HepG2 (cell line): ENCODE results near the gene FHL5. TPM values are rescaled to one million over a fixed set of nuclear protein-coding genes. Genes with fewer than 3 reads are reported as not detected.

Source experiments
- ARNT2 ChIP-seq: sonication (generic); formaldehyde crosslinking; IDR thresholded peaks from 2 replicates; pipeline ENCODE4 v1.8.0; 2022; ENCODE audit warnings: mild to moderate bottlenecking, low read depth, missing genetic modification reagents, moderate library complexity
- CENPBD1 ChIP-seq: sonication (generic); formaldehyde crosslinking; IDR thresholded peaks from 2 replicates; pipeline ENCODE4 v1.8.0; 2022; ENCODE audit warnings: missing genetic modification reagents, low read depth, mild to moderate bottlenecking, borderline replicate concordance
- CREM ChIP-seq, 2 experiments: sonication (generic) in 1 of 2; formaldehyde crosslinking in 1 of 2; IDR thresholded peaks; 2 replicates each; pipeline versions ENCODE4 v1.4.0 to v1.6.1; 2016 to 2020; ENCODE audit warnings: antibody characterized with exemption in 1 of 2, mild to moderate bottlenecking in 1 of 2, missing genetic modification reagents in 1 of 2
- ELF4 ChIP-seq: sonication (generic); formaldehyde crosslinking; IDR thresholded peaks from 2 replicates; pipeline ENCODE4 v1.5.0; 2020; ENCODE audit warnings: missing genetic modification reagents, mild to moderate bottlenecking, moderate library complexity, borderline replicate concordance
- EZH2 ChIP-seq: conservative IDR thresholded peaks from 2 replicates; pipeline ENCODE4 v1.6.1; 2012; ENCODE audit warnings: mild to moderate bottlenecking, low read depth, low read length, moderate library complexity
- FOXA3 ChIP-seq: IDR thresholded peaks from 2 replicates; pipeline ENCODE4 v1.6.1; 2016; ENCODE audit warnings: missing genetic modification reagents, missing compliant biosample characterization
- GLMP ChIP-seq: sonication (generic); formaldehyde crosslinking; IDR thresholded peaks from 2 replicates; pipeline ENCODE4 v1.9.0; 2021; ENCODE audit warnings: missing genetic modification reagents, mild to moderate bottlenecking, borderline replicate concordance
- GMEB1 ChIP-seq: sonication (generic); formaldehyde crosslinking; IDR thresholded peaks from 2 replicates; pipeline ENCODE4 v1.5.1; 2020; ENCODE audit warnings: missing genetic modification reagents, mild to moderate bottlenecking, borderline replicate concordance
- MAFG ChIP-seq: sonication (generic); formaldehyde crosslinking; IDR thresholded peaks from 2 replicates; pipeline ENCODE4 v1.5.1; 2020; ENCODE audit warnings: mild to moderate bottlenecking, missing genetic modification reagents
- PCBP2 ChIP-seq: fragments of 200-400 bp; formaldehyde crosslinking; optimal IDR thresholded peaks from 2 replicates; pipeline ENCODE3; 2018; ENCODE audit warnings: low read length, low read depth; ENCODE audit not compliant: poor library complexity, severe bottlenecking
- PHF5A ChIP-seq: IDR thresholded peaks from one replicate; pipeline ENCODE4 v1.6.1; 2018; ENCODE audit warnings: low read depth, missing genetic modification reagents; ENCODE audit not compliant: unreplicated experiment
- PITX1 ChIP-seq: sonication (generic); formaldehyde crosslinking; IDR thresholded peaks from 2 replicates; pipeline ENCODE4 v1.5.1; 2020; ENCODE audit warnings: mild to moderate bottlenecking, missing genetic modification reagents
- REL ChIP-seq: sonication (generic); formaldehyde crosslinking; conservative IDR thresholded peaks from 2 replicates; pipeline ENCODE4 v1.8.0; 2022; ENCODE audit warnings: mild to moderate bottlenecking, missing genetic modification reagents, moderate library complexity
- SOX5 ChIP-seq: IDR thresholded peaks from 2 replicates; pipeline ENCODE4 v1.6.1; 2016; ENCODE audit warnings: borderline replicate concordance
- ZBTB7A ChIP-seq: sonication (generic); formaldehyde crosslinking; IDR thresholded peaks from 2 replicates; pipeline ENCODE4 v1.8.0; 2022; ENCODE audit warnings: mild to moderate bottlenecking, missing genetic modification reagents
- ZBTB7B ChIP-seq: sonication (generic); formaldehyde crosslinking; IDR thresholded peaks from 2 replicates; pipeline ENCODE4 v1.4.0; 2020; ENCODE audit warnings: missing genetic modification reagents
- ZFP36 ChIP-seq: fragments of 150-350 bp; IDR thresholded peaks from 2 replicates; pipeline ENCODE4 v1.6.1; 2018; ENCODE audit warnings: borderline replicate concordance, low read length, low read depth; ENCODE audit not compliant: partially characterized antibody
- ZNF136 ChIP-seq: sonication (generic); formaldehyde crosslinking; IDR thresholded peaks from 2 replicates; pipeline ENCODE4 v1.8.1; 2022; ENCODE audit warnings: low read depth, mild to moderate bottlenecking, moderate library complexity, missing genetic modification reagents
- ZNF44 ChIP-seq: sonication (generic); formaldehyde crosslinking; IDR thresholded peaks from 2 replicates; pipeline ENCODE4 v1.5.1; 2020; ENCODE audit warnings: mild to moderate bottlenecking, missing genetic modification reagents
- ZNF569 ChIP-seq: sonication (generic); formaldehyde crosslinking; IDR thresholded peaks from 2 replicates; pipeline ENCODE4 v1.5.0; 2020; ENCODE audit warnings: mild to moderate bottlenecking, missing genetic modification reagents, moderate library complexity, borderline replicate concordance
- ZNF570 ChIP-seq: sonication (generic); formaldehyde crosslinking; IDR thresholded peaks from 2 replicates; pipeline ENCODE4 v1.4.0; 2020; ENCODE audit warnings: mild to moderate bottlenecking, missing genetic modification reagents, borderline replicate concordance
- ZNF598 ChIP-seq: sonication (generic); formaldehyde crosslinking; IDR thresholded peaks from 2 replicates; pipeline ENCODE4 v1.5.1; 2020; ENCODE audit warnings: mild to moderate bottlenecking, missing genetic modification reagents, borderline replicate concordance
- ZNF800 ChIP-seq: sonication (generic); formaldehyde crosslinking; IDR thresholded peaks from 2 replicates; pipeline ENCODE4 v1.4.0; 2020; ENCODE audit warnings: missing genetic modification reagents
- polyA plus RNA-seq, 8 experiments: library from polyadenylated mRNA; depleted of rRNA in 3 of 8; stranded (reverse) in 7 of 8; unstranded in 1 of 8; fragments of >200 nt; fragmentation: Illumina TruSeq in 4 of 8; extraction: Trizol in 4 of 8; gene quantifications; 2 replicates each; pipeline versions ENCODE4 v1.2.1 to v1.2.3, GENCODE V29; 2011 to 2016; ENCODE audit warnings: low read depth in 4 of 8, missing spikeins in 1 of 8, mixed read lengths in 1 of 8; ENCODE audit not compliant: insufficient read depth in 1 of 8
- total RNA-seq, 5 experiments: library from RNA; depleted of rRNA; stranded (reverse); fragments of >200 nt; fragmentation: Illumina TruSeq; extraction: Trizol; gene quantifications; 2 replicates each; pipeline ENCODE4 v1.2.3, GENCODE V29; 2016; ENCODE audit warnings: low read depth in 1 of 5

Gene FHL5
- total and polyA plus RNA-seq, 2 of the 13 experiments (the other 11 are each of a cell fraction or from before 2014, with no cell fraction given), result not detected

GRCh38 chr6:96521644-96522464 is 41.1 kb upstream of the FHL5 start, which contains the start of gene UFL1 (continued):
- no peak for TF ChIP-seq PHF5A (CRISPR knock-in tag)
- TF ChIP-seq ZNF136, result 0 out of 2 replicates have a peak, but pooled peaks have one; percentile 48
- peak; percentile 94 for TF ChIP-seq GMEB1 (CRISPR knock-in tag)
- no peak for TF ChIP-seq REL
- TF ChIP-seq ZNF800 (CRISPR knock-in tag), result no peak; the same call in 1 of the 2 replicates
- TF ChIP-seq ELF4 (CRISPR knock-in tag), result peak; percentile 75; the same call in 1 of the 2 replicates
- TF ChIP-seq FOXA3, result peak; percentile 40
- TF ChIP-seq MAFG (CRISPR knock-in tag), result no peak
- peak; percentile 43; the same call in 1 of the 2 replicates for TF ChIP-seq SOX5 (CRISPR knock-in tag)
- no peak for TF ChIP-seq ZNF569 (CRISPR knock-in tag)
- peak; percentile 53 for TF ChIP-seq ZNF44 (CRISPR knock-in tag)
- TF ChIP-seq ZNF570 (CRISPR knock-in tag), result no peak
- peak; percentile 78; the same call in 1 of the 2 replicates for TF ChIP-seq ZNF598
- peak; percentile 83 for TF ChIP-seq ZBTB7B
- no peak for TF ChIP-seq ZFP36
- TF ChIP-seq PITX1 (CRISPR knock-in tag), result no peak; the same call in 1 of the 2 replicates
- no peak; the same call in 1 of the 2 replicates for TF ChIP-seq ZBTB7A (CRISPR knock-in tag)
- no peak for TF ChIP-seq GLMP
- peak; percentile 81; the same call in 1 of the 2 replicates for TF ChIP-seq ARNT2 (CRISPR knock-in tag)
- peak; percentile 68; the same call in 1 of the 2 replicates for TF ChIP-seq CREM (IDR thresholded peaks at IDR 0.05)
- 0 out of 2 replicates have a peak, but pooled peaks have one; percentile 34 for TF ChIP-seq CREM (CRISPR knock-in tag; IDR thresholded peaks at IDR 0.05)
- TF ChIP-seq CENPBD1 (CRISPR knock-in tag), result peak; percentile 79; the same call in 1 of the 2 replicates
- no peak for TF ChIP-seq EZH2
- TF ChIP-seq PCBP2, result no peak
